ENCODE data around the gene FOXQ1.

FOXQ1 gene

DNA sequence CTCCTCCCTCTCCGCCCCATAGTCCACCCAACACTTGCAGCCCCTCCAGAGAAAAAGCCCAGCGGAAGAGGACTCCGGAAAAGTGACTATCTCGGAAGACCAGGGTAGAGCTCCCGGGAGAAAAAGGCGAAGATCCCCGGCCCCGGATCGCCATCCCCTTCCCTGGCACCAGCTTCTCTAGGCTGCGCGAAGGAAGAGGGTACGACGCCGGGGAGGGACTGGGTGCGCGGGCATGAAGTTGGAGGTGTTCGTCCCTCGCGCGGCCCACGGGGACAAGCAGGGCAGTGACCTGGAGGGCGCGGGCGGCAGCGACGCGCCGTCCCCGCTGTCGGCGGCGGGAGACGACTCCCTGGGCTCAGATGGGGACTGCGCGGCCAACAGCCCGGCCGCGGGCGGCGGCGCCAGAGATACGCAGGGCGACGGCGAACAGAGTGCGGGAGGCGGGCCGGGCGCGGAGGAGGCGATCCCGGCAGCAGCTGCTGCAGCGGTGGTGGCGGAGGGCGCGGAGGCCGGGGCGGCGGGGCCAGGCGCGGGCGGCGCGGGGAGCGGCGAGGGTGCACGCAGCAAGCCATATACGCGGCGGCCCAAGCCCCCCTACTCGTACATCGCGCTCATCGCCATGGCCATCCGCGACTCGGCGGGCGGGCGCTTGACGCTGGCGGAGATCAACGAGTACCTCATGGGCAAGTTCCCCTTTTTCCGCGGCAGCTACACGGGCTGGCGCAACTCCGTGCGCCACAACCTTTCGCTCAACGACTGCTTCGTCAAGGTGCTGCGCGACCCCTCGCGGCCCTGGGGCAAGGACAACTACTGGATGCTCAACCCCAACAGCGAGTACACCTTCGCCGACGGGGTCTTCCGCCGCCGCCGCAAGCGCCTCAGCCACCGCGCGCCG is 822 bp downstream of the FOXQ1 start:
- Histone ChIP-seq H3K27ac (ENCODE audit: extremely low read depth, low read depth, low read length) (peak overlapping the region; percentile 82), H3K4me1 (ENCODE audit: control insufficient read depth, insufficient read depth, low read length) (no peaks in the 10 kb centered on the region; the same call in 1 of the 2 replicates), H3K36me3 (ENCODE audit: control insufficient read depth in 2 of 2, insufficient read depth in 1 of 2, low read length in 2 of 2) (no peaks in the 10 kb centered on the region), H3K9me3 (ENCODE audit: control insufficient read depth, insufficient read depth, low read depth, low read length) (no peaks in the 10 kb centered on the region), H3K4me3 (ENCODE audit: low read depth, low read length) (peak overlapping the region; percentile 45)
- ChIA-PET POLR2A (interaction anchor here (0.6 kb wide), 1 partner anchor 18 kb away, joined by 3 read pairs; no protein-coding TSS in a partner anchor), CTCF (interaction anchor here (0.5 to 1.7 kb wide), 9 partner anchors 20 to 591 kb away, joined by 3 to 4 read pairs (median 3); no protein-coding TSS in a partner anchor)
- TF ChIP-seq, protein P1, sequence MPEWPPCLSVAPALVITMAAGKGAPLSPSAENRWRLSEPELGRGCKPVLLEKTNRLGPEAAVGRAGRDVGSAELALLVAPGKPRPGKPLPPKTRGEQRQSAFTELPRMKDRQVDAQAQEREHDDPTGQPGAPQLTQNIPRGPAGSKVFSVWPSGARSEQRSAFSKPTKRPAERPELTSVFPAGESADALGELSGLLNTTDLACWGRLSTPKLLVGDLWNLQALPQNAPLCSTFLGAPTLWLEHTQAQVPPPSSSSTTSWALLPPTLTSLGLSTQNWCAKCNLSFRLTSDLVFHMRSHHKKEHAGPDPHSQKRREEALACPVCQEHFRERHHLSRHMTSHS (tag by site-specific recombination; IDR thresholded peaks at IDR 0.05): no peak
- TF ChIP-seq ZNF426 (tag by site-specific recombination; IDR thresholded peaks at IDR 0.05) (no peak), ZNF311 (tag by site-specific recombination; IDR thresholded peaks at IDR 0.05; ENCODE audit: borderline replicate concordance) (no peak), KLF7 (tag by site-specific recombination; IDR thresholded peaks at IDR 0.05; ENCODE audit: borderline replicate concordance) (no peak), ZNF658 (tag by site-specific recombination; IDR thresholded peaks at IDR 0.05) (no peak), ZNF776 (tag by site-specific recombination; IDR thresholded peaks at IDR 0.05; ENCODE audit: borderline replicate concordance) (no peak), ZNF785 (tag by site-specific recombination; IDR thresholded peaks at IDR 0.05) (no peak), ZNF350 (tag by site-specific recombination; IDR thresholded peaks at IDR 0.05) (no peak), ZXDB (tag by site-specific recombination; IDR thresholded peaks at IDR 0.05) (no peak), SCRT2 (tag by site-specific recombination; IDR thresholded peaks at IDR 0.05) (no peak), GLIS2 (tag by site-specific recombination; IDR thresholded peaks at IDR 0.05) (no peak), BCL11A (tag by site-specific recombination; IDR thresholded peaks at IDR 0.05; ENCODE audit: low read depth) (no peak), ZNF664 (tag by site-specific recombination; IDR thresholded peaks at IDR 0.05) (no peak), ZNF623 (tag by site-specific recombination; IDR thresholded peaks at IDR 0.05) (no peak), GLIS1 (tag by site-specific recombination; IDR thresholded peaks at IDR 0.05) (no peak), FEZF1 (tag by site-specific recombination; IDR thresholded peaks at IDR 0.05) (no peak), ZNF2 (tag by site-specific recombination; IDR thresholded peaks at IDR 0.05) (no peak; the same call in 1 of the 2 replicates), ZNF530 (tag by site-specific recombination; IDR thresholded peaks at IDR 0.05; ENCODE audit: low read depth) (no peak), ZNF544 (tag by site-specific recombination; IDR thresholded peaks at IDR 0.05) (no peak), ZNF654 (tag by site-specific recombination; IDR thresholded peaks at IDR 0.05; ENCODE audit: low read depth) (no peak), SP3 (tag by site-specific recombination; IDR thresholded peaks at IDR 0.05) (no peak; the same call in none of the 2 replicates), ZNF521 (tag by site-specific recombination; IDR thresholded peaks at IDR 0.05) (no peak), RBAK (tag by site-specific recombination; IDR thresholded peaks at IDR 0.05) (no peak)
- TF ChIP-seq, protein P2, sequence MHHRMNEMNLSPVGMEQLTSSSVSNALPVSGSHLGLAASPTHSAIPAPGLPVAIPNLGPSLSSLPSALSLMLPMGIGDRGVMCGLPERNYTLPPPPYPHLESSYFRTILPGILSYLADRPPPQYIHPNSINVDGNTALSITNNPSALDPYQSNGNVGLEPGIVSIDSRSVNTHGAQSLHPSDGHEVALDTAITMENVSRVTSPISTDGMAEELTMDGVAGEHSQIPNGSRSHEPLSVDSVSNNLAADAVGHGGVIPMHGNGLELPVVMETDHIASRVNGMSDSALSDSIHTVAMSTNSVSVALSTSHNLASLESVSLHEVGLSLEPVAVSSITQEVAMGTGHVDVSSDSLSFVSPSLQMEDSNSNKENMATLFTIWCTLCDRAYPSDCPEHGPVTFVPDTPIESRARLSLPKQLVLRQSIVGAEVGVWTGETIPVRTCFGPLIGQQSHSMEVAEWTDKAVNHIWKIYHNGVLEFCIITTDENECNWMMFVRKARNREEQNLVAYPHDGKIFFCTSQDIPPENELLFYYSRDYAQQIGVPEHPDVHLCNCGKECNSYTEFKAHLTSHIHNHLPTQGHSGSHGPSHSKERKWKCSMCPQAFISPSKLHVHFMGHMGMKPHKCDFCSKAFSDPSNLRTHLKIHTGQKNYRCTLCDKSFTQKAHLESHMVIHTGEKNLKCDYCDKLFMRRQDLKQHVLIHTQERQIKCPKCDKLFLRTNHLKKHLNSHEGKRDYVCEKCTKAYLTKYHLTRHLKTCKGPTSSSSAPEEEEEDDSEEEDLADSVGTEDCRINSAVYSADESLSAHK (tag by site-specific recombination; IDR thresholded peaks at IDR 0.05): no peak
- TF ChIP-seq, protein P3, sequence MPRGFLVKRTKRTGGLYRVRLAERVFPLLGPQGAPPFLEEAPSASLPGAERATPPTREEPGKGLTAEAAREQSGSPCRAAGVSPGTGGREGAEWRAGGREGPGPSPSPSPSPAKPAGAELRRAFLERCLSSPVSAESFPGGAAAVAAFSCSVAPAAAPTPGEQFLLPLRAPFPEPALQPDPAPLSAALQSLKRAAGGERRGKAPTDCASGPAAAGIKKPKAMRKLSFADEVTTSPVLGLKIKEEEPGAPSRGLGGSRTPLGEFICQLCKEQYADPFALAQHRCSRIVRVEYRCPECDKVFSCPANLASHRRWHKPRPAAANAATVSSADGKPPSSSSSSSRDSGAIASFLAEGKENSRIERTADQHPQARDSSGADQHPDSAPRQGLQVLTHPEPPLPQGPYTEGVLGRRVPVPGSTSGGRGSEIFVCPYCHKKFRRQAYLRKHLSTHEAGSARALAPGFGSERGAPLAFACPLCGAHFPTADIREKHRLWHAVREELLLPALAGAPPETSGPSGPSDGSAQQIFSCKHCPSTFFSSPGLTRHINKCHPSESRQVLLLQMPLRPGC (tag by site-specific recombination; IDR thresholded peaks at IDR 0.05): no peak
- TF ChIP-seq, protein P4, sequence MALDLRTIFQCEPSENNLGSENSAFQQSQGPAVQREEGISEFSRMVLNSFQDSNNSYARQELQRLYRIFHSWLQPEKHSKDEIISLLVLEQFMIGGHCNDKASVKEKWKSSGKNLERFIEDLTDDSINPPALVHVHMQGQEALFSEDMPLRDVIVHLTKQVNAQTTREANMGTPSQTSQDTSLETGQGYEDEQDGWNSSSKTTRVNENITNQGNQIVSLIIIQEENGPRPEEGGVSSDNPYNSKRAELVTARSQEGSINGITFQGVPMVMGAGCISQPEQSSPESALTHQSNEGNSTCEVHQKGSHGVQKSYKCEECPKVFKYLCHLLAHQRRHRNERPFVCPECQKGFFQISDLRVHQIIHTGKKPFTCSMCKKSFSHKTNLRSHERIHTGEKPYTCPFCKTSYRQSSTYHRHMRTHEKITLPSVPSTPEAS (tag by site-specific recombination; IDR thresholded peaks at IDR 0.05): no peak
- TF ChIP-seq, protein P5, sequence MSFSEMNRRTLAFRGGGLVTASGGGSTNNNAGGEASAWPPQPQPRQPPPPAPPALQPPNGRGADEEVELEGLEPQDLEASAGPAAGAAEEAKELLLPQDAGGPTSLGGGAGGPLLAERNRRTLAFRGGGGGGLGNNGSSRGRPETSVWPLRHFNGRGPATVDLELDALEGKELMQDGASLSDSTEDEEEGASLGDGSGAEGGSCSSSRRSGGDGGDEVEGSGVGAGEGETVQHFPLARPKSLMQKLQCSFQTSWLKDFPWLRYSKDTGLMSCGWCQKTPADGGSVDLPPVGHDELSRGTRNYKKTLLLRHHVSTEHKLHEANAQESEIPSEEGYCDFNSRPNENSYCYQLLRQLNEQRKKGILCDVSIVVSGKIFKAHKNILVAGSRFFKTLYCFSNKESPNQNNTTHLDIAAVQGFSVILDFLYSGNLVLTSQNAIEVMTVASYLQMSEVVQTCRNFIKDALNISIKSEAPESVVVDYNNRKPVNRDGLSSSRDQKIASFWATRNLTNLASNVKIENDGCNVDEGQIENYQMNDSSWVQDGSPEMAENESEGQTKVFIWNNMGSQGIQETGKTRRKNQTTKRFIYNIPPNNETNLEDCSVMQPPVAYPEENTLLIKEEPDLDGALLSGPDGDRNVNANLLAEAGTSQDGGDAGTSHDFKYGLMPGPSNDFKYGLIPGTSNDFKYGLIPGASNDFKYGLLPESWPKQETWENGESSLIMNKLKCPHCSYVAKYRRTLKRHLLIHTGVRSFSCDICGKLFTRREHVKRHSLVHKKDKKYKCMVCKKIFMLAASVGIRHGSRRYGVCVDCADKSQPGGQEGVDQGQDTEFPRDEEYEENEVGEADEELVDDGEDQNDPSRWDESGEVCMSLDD (tag by site-specific recombination; IDR thresholded peaks at IDR 0.05): 0 out of 2 replicates have a peak, but pooled peaks have one; percentile 58
- TF ChIP-seq, protein P6, sequence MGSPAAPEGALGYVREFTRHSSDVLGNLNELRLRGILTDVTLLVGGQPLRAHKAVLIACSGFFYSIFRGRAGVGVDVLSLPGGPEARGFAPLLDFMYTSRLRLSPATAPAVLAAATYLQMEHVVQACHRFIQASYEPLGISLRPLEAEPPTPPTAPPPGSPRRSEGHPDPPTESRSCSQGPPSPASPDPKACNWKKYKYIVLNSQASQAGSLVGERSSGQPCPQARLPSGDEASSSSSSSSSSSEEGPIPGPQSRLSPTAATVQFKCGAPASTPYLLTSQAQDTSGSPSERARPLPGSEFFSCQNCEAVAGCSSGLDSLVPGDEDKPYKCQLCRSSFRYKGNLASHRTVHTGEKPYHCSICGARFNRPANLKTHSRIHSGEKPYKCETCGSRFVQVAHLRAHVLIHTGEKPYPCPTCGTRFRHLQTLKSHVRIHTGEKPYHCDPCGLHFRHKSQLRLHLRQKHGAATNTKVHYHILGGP (tag by site-specific recombination; IDR thresholded peaks at IDR 0.05): no peak
